IMR-90 (cell line): ENCODE measurements around the gene PRUNE2. TPM values are rescaled to one million over a fixed set of nuclear protein-coding genes. Genes with fewer than 3 reads are reported as not detected.

Experiments used
- ATAC-seq: fragments of 200-7000 bp; cut with Tn5 transposase; 2 replicates; pipeline ENCODE4 v1.9.1; 2020; ENCODE audit warnings: low read depth, mild to moderate bottlenecking, moderate library complexity
- BruUV-seq: library from RNA; stranded (reverse); fragments of 400-500 nt; replicated peaks from 2 replicates; lab custom pipeline; 2021; lab: Mats Ljungman, UMichigan
- CTCF ChIA-PET: fragments of 300-600 bp; formaldehyde crosslinking; extraction: SDS; loops from one replicate; lab custom pipeline; 2021; ENCODE audit warnings: antibody characterized with exemption; lab: Yijun Ruan, JAX
- POLR2A ChIA-PET: fragments of 300-600 bp; sonication (Branson Sonifier 250); formaldehyde crosslinking; loops from one replicate; lab custom pipeline; 2022; ENCODE audit warnings: antibody characterized with exemption; ENCODE audit not compliant: unreplicated experiment; lab: Charles Lee
- DNase-seq: peaks from one replicate; pipeline ENCODE4 v3.0.0; 2013
- H2AFZ ChIP-seq: replicated peaks from 2 replicates; pipeline ENCODE3; 2013; ENCODE audit warnings: low read length, mild to moderate bottlenecking; ENCODE audit not compliant: poor library complexity
- H2AK5ac ChIP-seq: 2 replicates; pipeline ENCODE4 v1.6.1; 2013; ENCODE audit warnings: low read depth, low read length, inconsistent platforms
- H2AK9ac ChIP-seq: replicated peaks from 2 replicates; pipeline ENCODE3; 2013; ENCODE audit warnings: mild to moderate bottlenecking, low read depth, low read length, moderate library complexity; ENCODE audit not compliant: poor library complexity
- H2BK120ac ChIP-seq: 2 replicates; pipeline ENCODE4 v1.6.1; 2013; ENCODE audit warnings: low read depth, low read length, inconsistent platforms
- H2BK15ac ChIP-seq: 3 replicates; pipeline ENCODE4 v1.6.1; 2013; ENCODE audit warnings: low read depth, low read length, inconsistent platforms
- H2BK20ac ChIP-seq: 2 replicates; pipeline ENCODE4 v1.6.1; 2013; ENCODE audit warnings: low read depth, mild to moderate bottlenecking, inconsistent platforms, low read length, moderate library complexity
- H2BK5ac ChIP-seq: 2 replicates; pipeline ENCODE4 v1.6.1; 2013; ENCODE audit warnings: mild to moderate bottlenecking, low read depth, low read length, inconsistent platforms; ENCODE audit not compliant: poor library complexity, severe bottlenecking
- H3K14ac ChIP-seq: replicated peaks from 2 replicates; pipeline ENCODE4 v1.6.1; 2013; ENCODE audit warnings: low read depth, low read length, inconsistent platforms
- H3K18ac ChIP-seq: 2 replicates; pipeline ENCODE4 v1.6.1; 2013; ENCODE audit warnings: low read depth, low read length, control low read depth
- H3K23ac ChIP-seq: 2 replicates; pipeline ENCODE4 v1.6.1; 2013; ENCODE audit warnings: low read depth, low read length, inconsistent platforms
- H3K27ac ChIP-seq: 2 replicates; pipeline ENCODE4 v1.5.1; 2013; ENCODE audit warnings: mild to moderate bottlenecking, control low read depth, low read length; ENCODE audit not compliant: insufficient read depth
- H3K27me3 ChIP-seq: 2 replicates; pipeline ENCODE4 v1.6.1; 2013; ENCODE audit warnings: low read length; ENCODE audit not compliant: control insufficient read depth, insufficient read depth
- H3K36me3 ChIP-seq: 2 replicates; pipeline ENCODE4 v1.6.1; 2013; ENCODE audit warnings: low read length, mixed read lengths; ENCODE audit not compliant: control insufficient read depth, insufficient read depth
- H3K4ac ChIP-seq: 2 replicates; pipeline ENCODE4 v1.6.1; 2013; ENCODE audit warnings: low read depth, low read length, inconsistent platforms
- H3K4me1 ChIP-seq: 2 replicates; pipeline ENCODE4 v1.6.1; 2013; ENCODE audit warnings: low read length, mixed read lengths; ENCODE audit not compliant: control insufficient read depth, insufficient read depth
- H3K4me2 ChIP-seq: 2 replicates; pipeline ENCODE4 v1.6.1; 2013; ENCODE audit warnings: low read depth, mild to moderate bottlenecking, control low read depth, low read length, moderate library complexity
- H3K4me3 ChIP-seq: 2 replicates; pipeline ENCODE4 v1.5.1; 2013; ENCODE audit warnings: low read depth, mild to moderate bottlenecking, control low read depth, low read length, moderate library complexity; ENCODE audit not compliant: insufficient read depth
- H3K56ac ChIP-seq: 2 replicates; pipeline ENCODE4 v1.6.1; 2013; ENCODE audit warnings: low read length, inconsistent platforms; ENCODE audit not compliant: insufficient read depth; ENCODE audit errors: extremely low read depth
- H3K79me1 ChIP-seq, 2 experiments: 2 replicates each; pipeline ENCODE4 v1.6.1; 2013; ENCODE audit warnings: low read length in 2 of 2, inconsistent platforms in 1 of 2, low read depth in 1 of 2
- H3K9ac ChIP-seq: 2 replicates; pipeline ENCODE4 v1.6.1; 2013; ENCODE audit warnings: low read depth, low read length, control low read depth
- H3K9me1 ChIP-seq: 2 replicates; pipeline ENCODE4 v1.6.1; 2013; ENCODE audit warnings: low read length, inconsistent platforms; ENCODE audit not compliant: insufficient read depth
- H3K9me3 ChIP-seq: 2 replicates; pipeline ENCODE4 v1.6.1; 2013; ENCODE audit warnings: low read length; ENCODE audit not compliant: control insufficient read depth, insufficient read depth
- H4K20me1 ChIP-seq: 2 replicates; pipeline ENCODE4 v1.6.1; 2013; ENCODE audit warnings: low read length, inconsistent platforms; ENCODE audit not compliant: insufficient read depth
- H4K5ac ChIP-seq: 2 replicates; pipeline ENCODE4 v1.6.1; 2013; ENCODE audit warnings: mild to moderate bottlenecking, low read depth, low read length, control low read depth
- H4K8ac ChIP-seq, 2 experiments: 2 replicates each; pipeline ENCODE4 v1.6.1; 2013; ENCODE audit warnings: low read depth in 2 of 2, low read length in 2 of 2, control low read depth in 1 of 2, inconsistent platforms in 1 of 2
- H4K91ac ChIP-seq: 2 replicates; pipeline ENCODE4 v1.6.1; 2013; ENCODE audit warnings: low read depth, low read length, inconsistent platforms; ENCODE audit not compliant: insufficient read depth
- BHLHE40 ChIP-seq: fragments of 150-350 bp; IDR thresholded peaks from 2 replicates; pipeline ENCODE4 v1.6.1; 2016; ENCODE audit warnings: mild to moderate bottlenecking, low read depth, low read length
- CEBPB ChIP-seq: IDR thresholded peaks from 2 replicates; pipeline ENCODE4 v1.6.1; 2012; ENCODE audit warnings: low read depth, low read length, improper control_type of control experiment
- CHD1 ChIP-seq: IDR thresholded peaks from 2 replicates; pipeline ENCODE4 v1.6.1; 2012; ENCODE audit warnings: low read depth, low read length, improper control_type of control experiment
- FOS ChIP-seq: fragments of 150-350 bp; IDR thresholded peaks from 2 replicates; pipeline ENCODE4 v1.6.1; 2016; ENCODE audit warnings: low read depth, low read length
- MAFK ChIP-seq: IDR thresholded peaks from 2 replicates; pipeline ENCODE4 v1.6.1; 2012; ENCODE audit warnings: low read depth, low read length, improper control_type of control experiment
- MAZ ChIP-seq: IDR thresholded peaks from 2 replicates; pipeline ENCODE4 v1.6.1; 2012; ENCODE audit warnings: low read depth, mild to moderate bottlenecking, low read length, improper control_type of control experiment, moderate library complexity, borderline replicate concordance
- MXI1 ChIP-seq: IDR thresholded peaks from 2 replicates; pipeline ENCODE4 v1.6.1; 2012; ENCODE audit warnings: low read depth, mild to moderate bottlenecking, low read length, moderate library complexity, borderline replicate concordance
- NFE2L2 ChIP-seq: fragments of 150-350 bp; IDR thresholded peaks from 2 replicates; pipeline ENCODE4 v1.6.1; 2016; ENCODE audit warnings: low read depth, mild to moderate bottlenecking, low read length
- POLR2A ChIP-seq: IDR thresholded peaks from 2 replicates; pipeline ENCODE4 v1.6.1; 2012; ENCODE audit warnings: mild to moderate bottlenecking, low read depth, low read length
- RAD21 ChIP-seq: IDR thresholded peaks from 2 replicates; pipeline ENCODE4 v1.6.1; 2012; ENCODE audit warnings: low read length, improper control_type of control experiment
- RCOR1 ChIP-seq: IDR thresholded peaks from 2 replicates; pipeline ENCODE4 v1.6.1; 2012; ENCODE audit warnings: mild to moderate bottlenecking, low read length, improper control_type of control experiment; ENCODE audit not compliant: insufficient replicate concordance
- RFX5 ChIP-seq: IDR thresholded peaks from 2 replicates; pipeline ENCODE4 v1.8.0; 2012; ENCODE audit warnings: low read depth, mild to moderate bottlenecking, low read length, moderate library complexity
- SMC3 ChIP-seq: fragments of 150-350 bp; IDR thresholded peaks from 2 replicates; pipeline ENCODE4 v1.6.1; 2016; ENCODE audit warnings: low read depth, mild to moderate bottlenecking, antibody characterized with exemption, low read length, moderate library complexity
- USF2 ChIP-seq: fragments of 150-350 bp; IDR thresholded peaks from 2 replicates; pipeline ENCODE4 v1.6.1; 2017; ENCODE audit warnings: mild to moderate bottlenecking, antibody characterized with exemption, low read length, low read depth
- WGBS, 2 experiments: methylation state at CpG; one replicate each; pipeline versions ENCODE4 v1.1.5 to v1.1.7; 2013; ENCODE audit warnings: missing lambda C conversion rate in 2 of 2; ENCODE audit not compliant: insufficient read length in 1 of 2; ENCODE audit errors: extremely low coverage in 2 of 2; 5-methylcytosine and 5-hydroxymethylcytosine counted together
- dilution Hi-C: fragments of 300-500 bp; cut with HindIII; formaldehyde crosslinking; loops from one replicate; pipeline ENCODE4 v1.14.3; 2018; ENCODE audit warnings: low sequenced_read_pairs; ENCODE audit not compliant: unreplicated experiment
- in situ Hi-C: fragments of 300-500 bp; cut with MboI; formaldehyde crosslinking; loops from 3 replicates; pipeline ENCODE4 v1.14.3; 2019; ENCODE audit warnings: low sequenced_read_pairs, inconsistent platforms, mixed read lengths
- intact Hi-C: fragments of 100-400 bp; cut with micrococcal nuclease; formaldehyde crosslinking; loops from 2 replicates; pipeline ENCODE4 v1.10.0; 2022
- polyA plus RNA-seq, 3 experiments: library from polyadenylated mRNA; depleted of rRNA; stranded (reverse); fragments of >200 nt; gene quantifications; 2 replicates each; pipeline ENCODE4 v1.2.3, GENCODE V29; 2012; ENCODE audit warnings: low replicate concordance in 1 of 3
- total RNA-seq: library from RNA; depleted of rRNA; stranded (reverse); fragments of >200 nt; gene quantifications from 2 replicates; pipeline ENCODE4 v1.2.3, GENCODE V29; 2012
- TF ChIP-seq, protein P1 (sequence below): conservative IDR thresholded peaks from 2 replicates; pipeline ENCODE4 v1.5.1; 2012; ENCODE audit warnings: mild to moderate bottlenecking, low read depth, low read length, improper control_type of control experiment
- TF ChIP-seq, protein P2 (sequence below): fragments of 150-350 bp; IDR thresholded peaks from 2 replicates; pipeline ENCODE4 v1.6.1; 2016; ENCODE audit warnings: low read depth, mild to moderate bottlenecking, low read length, moderate library complexity, borderline replicate concordance

PRUNE2 gene
- total and polyA plus RNA-seq, 2 of the 4 experiments (the other 2 are of a cell fraction): 0.70 to 1.6 TPM

GRCh38 chr9:76567086-76567485 lies 338.8 kb downstream of the PRUNE2 start:
- Histone ChIP-seq H3K9ac (no peak overlapping the region), H2AFZ (no peak overlapping the region), H3K23ac (no peak overlapping the region), H3K4me1 (no peaks in the 10 kb centered on the region), H2AK5ac (no peak overlapping the region), H3K36me3 (no peaks in the 10 kb centered on the region), H3K18ac (no peak overlapping the region), H2AK9ac (no peak overlapping the region), H3K9me1 (no peaks in the 10 kb centered on the region), H3K14ac (no peak overlapping the region), H3K79me1 (no peaks in the 10 kb centered on the region), H3K27ac (no peak overlapping the region), H3K56ac (no peak overlapping the region), H2BK5ac (no peak overlapping the region), H3K4ac (no peak overlapping the region), H3K9me3 (peaks cover 5% of the 10 kb centered on the region), H4K8ac (no peak overlapping the region), H4K91ac (no peak overlapping the region), H2BK20ac (no peak overlapping the region), H3K4me2 (no peak overlapping the region), H3K4me3 (no peak overlapping the region), H2BK120ac (no peak overlapping the region), H3K27me3 (no peaks in the 10 kb centered on the region; the same call in 1 of the 2 replicates), H4K20me1 (no peaks in the 10 kb centered on the region), H4K5ac (no peak overlapping the region), H2BK15ac (no peak overlapping the region)
- intact Hi-C loops: no loop called here
- CTCF ChIA-PET: no interaction called here
- DNase-seq: no peak
- WGBS, 2 experiments: no CpG with 5 or more reads among the region's 2 CpGs
- no peak for TF ChIP-seq MAZ
- no peak for TF ChIP-seq NFE2L2
- TF ChIP-seq SMC3: no peak
- TF ChIP-seq CHD1: no peak
- no peak for TF ChIP-seq BHLHE40
- TF ChIP-seq, protein P1, sequence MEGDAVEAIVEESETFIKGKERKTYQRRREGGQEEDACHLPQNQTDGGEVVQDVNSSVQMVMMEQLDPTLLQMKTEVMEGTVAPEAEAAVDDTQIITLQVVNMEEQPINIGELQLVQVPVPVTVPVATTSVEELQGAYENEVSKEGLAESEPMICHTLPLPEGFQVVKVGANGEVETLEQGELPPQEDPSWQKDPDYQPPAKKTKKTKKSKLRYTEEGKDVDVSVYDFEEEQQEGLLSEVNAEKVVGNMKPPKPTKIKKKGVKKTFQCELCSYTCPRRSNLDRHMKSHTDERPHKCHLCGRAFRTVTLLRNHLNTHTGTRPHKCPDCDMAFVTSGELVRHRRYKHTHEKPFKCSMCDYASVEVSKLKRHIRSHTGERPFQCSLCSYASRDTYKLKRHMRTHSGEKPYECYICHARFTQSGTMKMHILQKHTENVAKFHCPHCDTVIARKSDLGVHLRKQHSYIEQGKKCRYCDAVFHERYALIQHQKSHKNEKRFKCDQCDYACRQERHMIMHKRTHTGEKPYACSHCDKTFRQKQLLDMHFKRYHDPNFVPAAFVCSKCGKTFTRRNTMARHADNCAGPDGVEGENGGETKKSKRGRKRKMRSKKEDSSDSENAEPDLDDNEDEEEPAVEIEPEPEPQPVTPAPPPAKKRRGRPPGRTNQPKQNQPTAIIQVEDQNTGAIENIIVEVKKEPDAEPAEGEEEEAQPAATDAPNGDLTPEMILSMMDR: no peak
- no peak for TF ChIP-seq MXI1
- TF ChIP-seq POLR2A: no peak
- no peak for TF ChIP-seq RCOR1
- no peak for TF ChIP-seq FOS
- TF ChIP-seq CEBPB: no peak
- no peak for TF ChIP-seq USF2
- no peak for TF ChIP-seq RAD21
- no peak for TF ChIP-seq RFX5
- TF ChIP-seq MAFK: no peak
- TF ChIP-seq, protein P2, sequence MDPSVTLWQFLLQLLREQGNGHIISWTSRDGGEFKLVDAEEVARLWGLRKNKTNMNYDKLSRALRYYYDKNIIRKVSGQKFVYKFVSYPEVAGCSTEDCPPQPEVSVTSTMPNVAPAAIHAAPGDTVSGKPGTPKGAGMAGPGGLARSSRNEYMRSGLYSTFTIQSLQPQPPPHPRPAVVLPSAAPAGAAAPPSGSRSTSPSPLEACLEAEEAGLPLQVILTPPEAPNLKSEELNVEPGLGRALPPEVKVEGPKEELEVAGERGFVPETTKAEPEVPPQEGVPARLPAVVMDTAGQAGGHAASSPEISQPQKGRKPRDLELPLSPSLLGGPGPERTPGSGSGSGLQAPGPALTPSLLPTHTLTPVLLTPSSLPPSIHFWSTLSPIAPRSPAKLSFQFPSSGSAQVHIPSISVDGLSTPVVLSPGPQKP: no peak
- in situ Hi-C loops: no loop called here
- dilution Hi-C loops: no loop called here
- POLR2A ChIA-PET: no interaction called here
- no peak for ATAC-seq
- no TSS peak for BruUV-seq
